NCI-H2107 treated with DMSO at 0.1 percent for 48 hours (cell line): ENCODE results near the gene MYZAP.

ENCODE experiments used
- DNase-seq: peaks from one replicate; lab custom pipeline; 2025; ENCODE audit not compliant: unreplicated experiment; lab: John Stamatoyannopoulos, UW

MYZAP gene

GRCh38 chr15:57591822-57592367 lies at the start of gene MYZAP:
MYZAP (plus strand) TSS chr15:57591904; CDS start chr15:57592035, 131 bp downstream.
- DNase-seq, result no peak

- DNase-seq, result no peak
Measured at GRCh38 chr15:57542505-57542817, 49.2 kb upstream of the MYZAP start.

GRCh38 chr15:57544848-57545480 lies 46.7 kb upstream of the MYZAP start:
- no peak for DNase-seq

GRCh38 chr15:57545995-57546394 lies 45.7 kb upstream of the MYZAP start:
- no peak for DNase-seq

- no peak for DNase-seq
Measured at GRCh38 chr15:57547243-57547755, 44.4 kb upstream of the MYZAP start.

GRCh38 chr15:57548351-57548750 lies 43.4 kb upstream of the MYZAP start:
- DNase-seq, result no peak

- no peak for DNase-seq
Measured at GRCh38 chr15:57548835-57549234, 42.9 kb upstream of the MYZAP start.

GRCh38 chr15:57549935-57550334 lies 41.8 kb upstream of the MYZAP start:
- DNase-seq, result no peak

- no peak for DNase-seq
Measured at GRCh38 chr15:57550640-57551039, 41.1 kb upstream of the MYZAP start.

- no peak for DNase-seq
Measured at GRCh38 chr15:57551715-57552677, 39.7 kb upstream of the MYZAP start.

- DNase-seq, result no peak
Measured at GRCh38 chr15:57552678-57553334, 38.9 kb upstream of the MYZAP start.

- DNase-seq, result no peak
Measured at GRCh38 chr15:57553526-57553925, 38.2 kb upstream of the MYZAP start.

- DNase-seq, result peak; percentile 32
Measured at GRCh38 chr15:57554063-57554811, 37.5 kb upstream of the MYZAP start.

GRCh38 chr15:57554812-57555179 lies 36.9 kb upstream of the MYZAP start:
- DNase-seq, result no peak

- no peak for DNase-seq
Measured at GRCh38 chr15:57555270-57555669, 36.4 kb upstream of the MYZAP start.

- DNase-seq, result no peak
Measured at GRCh38 chr15:57556040-57556439, 35.7 kb upstream of the MYZAP start.

GRCh38 chr15:57557267-57557666 lies 34.4 kb upstream of the MYZAP start:
- no peak for DNase-seq

GRCh38 chr15:57557810-57558209 lies 33.9 kb upstream of the MYZAP start:
- no peak for DNase-seq

- DNase-seq, result no peak
Measured at GRCh38 chr15:57559875-57560274, 31.8 kb upstream of the MYZAP start.

GRCh38 chr15:57561041-57561711 lies 30.5 kb upstream of the MYZAP start:
- peak; percentile 53 for DNase-seq
